Gastrocnemius medialis (tissue), 4 donors: Measurements from ENCODE around the gene SGCE. TPM values are rescaled to one million over a fixed set of nuclear protein-coding genes. Genes with fewer than 3 reads are reported as not detected.

Experiments used
- ATAC-seq, 2 donors: fragments of 150-250 bp; one replicate each; pipeline ENCODE4 v1.9.1; 2016
- DNase-seq, 2 donors: peaks; one replicate each; pipeline ENCODE4 v3.0.0-alpha.2; 2019
- H3K27ac ChIP-seq, 4 donors: fragments of 200-600 bp; sonication (generic); 1 replicate in 1 of 4; 2 replicates in 3 of 4; pipeline ENCODE4 v1.5.1; 2016 to 2018; ENCODE audit warnings: mild to moderate bottlenecking in 2 of 4, moderate library complexity in 1 of 4
- H3K27me3 ChIP-seq, 3 donors: fragments of 200-600 bp; sonication (generic) in 2 of 3; 1 replicate in 1 of 3; 2 replicates in 2 of 3; pipeline versions ENCODE4 v1.5.1 to v1.6.0; 2016 to 2019; ENCODE audit warnings: mild to moderate bottlenecking in 1 of 3, moderate library complexity in 1 of 3
- H3K36me3 ChIP-seq, 2 donors: fragments of 200-600 bp; sonication (generic) in 1 of 2; one replicate each; pipeline ENCODE4 v1.5.1; 2017 to 2018
- H3K4me1 ChIP-seq, 2 donors: fragments of 200-600 bp; sonication (generic) in 1 of 2; one replicate each; pipeline ENCODE4 v1.5.1; 2016 to 2017; ENCODE audit warnings: mild to moderate bottlenecking in 2 of 2
- H3K4me3 ChIP-seq, 4 donors: fragments of 200-600 bp; sonication (generic) in 3 of 4; 1 replicate in 1 of 4; 2 replicates in 3 of 4; pipeline ENCODE4 v1.5.1; 2016 to 2019; ENCODE audit warnings: mild to moderate bottlenecking in 2 of 4
- H3K9me3 ChIP-seq, 3 donors: fragments of 200-600 bp; sonication (generic) in 2 of 3; 1 replicate in 1 of 3; 2 replicates in 2 of 3; pipeline ENCODE4 v1.5.1; 2016 to 2019
- CTCF ChIP-seq, 5 experiments: fragments of 450-650 bp in 3 of 5; fragments of 200-600 bp in 2 of 5; sonication (generic) in 2 of 5; IDR thresholded peaks in 4 of 5; conservative IDR thresholded peaks in 1 of 5; 1 replicate in 4 of 5; 2 replicates in 1 of 5; pipeline ENCODE4 v1.5.1; 2016 to 2019; ENCODE audit warnings: antibody characterized with exemption in 5 of 5, mild to moderate bottlenecking in 3 of 5, moderate library complexity in 3 of 5
- POLR2A ChIP-seq, 2 donors: fragments of 450-650 bp; IDR thresholded peaks; one replicate each; pipeline ENCODE4 v1.6.1; 2017; ENCODE audit warnings: antibody characterized with exemption in 2 of 2, mild to moderate bottlenecking in 2 of 2, moderate library complexity in 2 of 2
- in situ Hi-C, 4 donors: fragments of 200-750 bp; cut with MboI; loops; one replicate each; pipeline versions ENCODE4 v1.15.0 to v1.8.0; 2017; ENCODE audit warnings: low sequenced_read_pairs in 4 of 4
- intact Hi-C: fragments of 100-400 bp; cut with DNase I; formaldehyde crosslinking; loops from one replicate; pipeline ENCODE4 v1.15.1; 2023; ENCODE audit warnings: low total_unique reads
- total RNA-seq, 4 donors: library from RNA; depleted of rRNA; stranded (reverse); fragments of >200 nt; gene quantifications; one replicate each; pipeline versions ENCODE4 v1.1.0 to v1.2.3, GENCODE V29; 2016

SGCE gene
- total RNA-seq, 4 donors from 2014 or later, result 5.1 to 8.6 (median 6.1) TPM

- no peak for DNase-seq
Observed at GRCh38 chr7:94683066-94683465, 27.1 kb upstream of the SGCE start.

GRCh38 chr7:94679358-94679757 is 23.4 kb upstream of the SGCE start:
- in situ Hi-C loops (no loop called here), intact Hi-C loops (no loop called here)
- Histone ChIP-seq H3K36me3 (no peaks in the 10 kb centered on the region), H3K9me3 (no peaks in the 10 kb centered on the region), H3K4me1 (no peaks in the 10 kb centered on the region), H3K4me3 (no peak overlapping the region), H3K27ac (no peak overlapping the region), H3K27me3 (no peaks in the 10 kb centered on the region)
- DNase-seq (no peak), ATAC-seq (no peak)
- no peak for TF ChIP-seq CTCF (IDR thresholded peaks at IDR 0.05 in 4 of 5, conservative IDR thresholded peaks at IDR 0.05 in 1 of 5)
- TF ChIP-seq POLR2A (IDR thresholded peaks at IDR 0.05), result no peak

More at GRCh38 chr7:94683066-94683465, 27.1 kb upstream of the SGCE start:
- no peak overlapping the region for H3K27ac ChIP-seq
- no peak for TF ChIP-seq POLR2A (IDR thresholded peaks at IDR 0.05)
- TF ChIP-seq CTCF (IDR thresholded peaks at IDR 0.05 in 4 of 5, conservative IDR thresholded peaks at IDR 0.05 in 1 of 5), result no peak
- H3K27me3 ChIP-seq, result no peaks in the 10 kb centered on the region
- no peaks in the 10 kb centered on the region for H3K4me1 ChIP-seq
- H3K9me3 ChIP-seq, result no peaks in the 10 kb centered on the region
- in situ Hi-C loops, result no loop called here
- intact Hi-C loops, result no loop called here
- no peaks in the 10 kb centered on the region for H3K36me3 ChIP-seq
- no peak for ATAC-seq
- no peak overlapping the region for H3K4me3 ChIP-seq

- in situ Hi-C loops, result no loop called here
- DNase-seq, result no peak
- H3K36me3 ChIP-seq, result no peaks in the 10 kb centered on the region
- H3K4me3 ChIP-seq, result no peak overlapping the region
- H3K27me3 ChIP-seq, result no peaks in the 10 kb centered on the region
- no peak overlapping the region for H3K27ac ChIP-seq
- no peak for ATAC-seq
- H3K9me3 ChIP-seq, result no peaks in the 10 kb centered on the region
- TF ChIP-seq CTCF (IDR thresholded peaks at IDR 0.05 in 4 of 5, conservative IDR thresholded peaks at IDR 0.05 in 1 of 5), result no peak
- no peak for TF ChIP-seq POLR2A (IDR thresholded peaks at IDR 0.05)
- no peaks in the 10 kb centered on the region for H3K4me1 ChIP-seq
- intact Hi-C loops, result no loop called here
Observed at GRCh38 chr7:94676431-94676830, 20.5 kb upstream of the SGCE start.

- Histone ChIP-seq H3K9me3 (no peaks in the 10 kb centered on the region), H3K27me3 (no peaks in the 10 kb centered on the region), H3K36me3 (no peaks in the 10 kb centered on the region), H3K27ac (no peak overlapping the region), H3K4me1 (no peaks in the 10 kb centered on the region), H3K4me3 (no peak overlapping the region)
- in situ Hi-C loops, result no loop called here
- no peak for TF ChIP-seq POLR2A (IDR thresholded peaks at IDR 0.05)
- no peak for TF ChIP-seq CTCF (IDR thresholded peaks at IDR 0.05 in 4 of 5, conservative IDR thresholded peaks at IDR 0.05 in 1 of 5)
- intact Hi-C loops, result no loop called here
- ATAC-seq (no peak), DNase-seq (no peak)
Observed at GRCh38 chr7:94675356-94675755, 19.4 kb upstream of the SGCE start.
